ENCODE results near the gene LRFN2. TPM values are rescaled to one million over a fixed set of nuclear protein-coding genes. Genes with fewer than 3 reads are reported as not detected.

Gene LRFN2
- total RNA-seq, 2 donors from 2014 or later, result 0.62 TPM; not detected in 1

DNA sequence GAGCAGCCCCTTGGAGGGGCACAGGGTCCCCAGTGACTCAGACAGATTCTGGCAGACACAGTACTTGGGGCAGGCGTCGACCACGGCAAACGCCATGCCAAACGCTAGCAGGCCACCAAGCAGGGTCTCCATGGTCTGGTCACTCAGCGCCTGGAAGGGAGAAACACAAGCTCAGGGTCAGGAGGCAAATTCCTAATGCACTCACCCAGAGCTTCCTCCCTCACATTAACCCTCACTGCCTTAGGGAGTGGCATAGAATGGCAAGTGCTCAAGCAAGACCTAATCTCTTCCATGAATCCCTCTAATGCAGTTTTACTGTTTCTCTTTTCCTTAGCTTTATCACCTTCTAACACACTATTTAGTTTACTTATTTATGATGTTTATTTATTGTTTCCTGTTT lies 154.2 kb downstream of the LRFN2 start:
- Histone ChIP-seq H3K9me3 (no peaks in the 10 kb centered on the region), H3K4me3 (no peak overlapping the region), H3K27me3 (replicated peaks; ENCODE audit: insufficient read depth) (no peaks in the 10 kb centered on the region), H3K36me3 (no peaks in the 10 kb centered on the region), H3K27ac (no peak overlapping the region), H3K4me1 (replicated peaks) (no peaks in the 10 kb centered on the region)
- no peak for TF ChIP-seq POLR2A (IDR thresholded peaks at IDR 0.05)
- TF ChIP-seq, protein P1, sequence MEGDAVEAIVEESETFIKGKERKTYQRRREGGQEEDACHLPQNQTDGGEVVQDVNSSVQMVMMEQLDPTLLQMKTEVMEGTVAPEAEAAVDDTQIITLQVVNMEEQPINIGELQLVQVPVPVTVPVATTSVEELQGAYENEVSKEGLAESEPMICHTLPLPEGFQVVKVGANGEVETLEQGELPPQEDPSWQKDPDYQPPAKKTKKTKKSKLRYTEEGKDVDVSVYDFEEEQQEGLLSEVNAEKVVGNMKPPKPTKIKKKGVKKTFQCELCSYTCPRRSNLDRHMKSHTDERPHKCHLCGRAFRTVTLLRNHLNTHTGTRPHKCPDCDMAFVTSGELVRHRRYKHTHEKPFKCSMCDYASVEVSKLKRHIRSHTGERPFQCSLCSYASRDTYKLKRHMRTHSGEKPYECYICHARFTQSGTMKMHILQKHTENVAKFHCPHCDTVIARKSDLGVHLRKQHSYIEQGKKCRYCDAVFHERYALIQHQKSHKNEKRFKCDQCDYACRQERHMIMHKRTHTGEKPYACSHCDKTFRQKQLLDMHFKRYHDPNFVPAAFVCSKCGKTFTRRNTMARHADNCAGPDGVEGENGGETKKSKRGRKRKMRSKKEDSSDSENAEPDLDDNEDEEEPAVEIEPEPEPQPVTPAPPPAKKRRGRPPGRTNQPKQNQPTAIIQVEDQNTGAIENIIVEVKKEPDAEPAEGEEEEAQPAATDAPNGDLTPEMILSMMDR (IDR thresholded peaks at IDR 0.05), result no peak
- no peak for TF ChIP-seq POLR2AphosphoS5 (IDR thresholded peaks at IDR 0.05)
- no peak for DNase-seq (ENCODE audit: low spot score)
- intact Hi-C loops (cut with DNase I), result no loop called here
- 91% methylated on average over 6 of the region's 6 CpGs for WGBS

DNA sequence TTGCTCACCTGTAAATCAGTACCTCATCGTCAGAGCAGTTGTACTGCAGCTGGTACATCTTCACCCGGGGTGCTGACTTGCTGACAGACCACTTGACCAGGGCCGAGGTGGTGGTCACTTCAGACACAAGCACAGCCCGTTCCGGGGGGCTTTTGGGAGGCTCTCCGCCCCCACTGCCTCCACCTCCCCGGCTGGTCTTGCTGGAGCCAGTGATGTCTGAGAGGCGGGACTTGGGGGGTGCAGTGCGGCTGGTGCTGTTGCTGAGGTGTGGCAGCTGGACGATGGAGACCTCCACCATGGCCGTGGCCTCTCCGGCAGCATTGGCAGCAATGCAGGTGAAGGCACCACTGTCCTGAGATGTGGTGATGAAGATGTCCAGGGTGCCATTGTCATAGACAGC lies 155.5 kb downstream of the LRFN2 start:
- H3K27ac ChIP-seq, result no peak overlapping the region
- no peak for TF ChIP-seq POLR2A (IDR thresholded peaks at IDR 0.05)
- DNase-seq (ENCODE audit: low spot score), result no peak
- intact Hi-C loops (cut with DNase I), result no loop called here
- H3K27me3 ChIP-seq (replicated peaks; ENCODE audit: insufficient read depth), result no peaks in the 10 kb centered on the region
- H3K9me3 ChIP-seq, result no peaks in the 10 kb centered on the region
- H3K4me3 ChIP-seq, result no peak overlapping the region
- H3K4me1 ChIP-seq (replicated peaks), result no peaks in the 10 kb centered on the region
- H3K36me3 ChIP-seq, result no peaks in the 10 kb centered on the region
- 90% methylated on average over 12 of the region's 12 CpGs for WGBS

DNA sequence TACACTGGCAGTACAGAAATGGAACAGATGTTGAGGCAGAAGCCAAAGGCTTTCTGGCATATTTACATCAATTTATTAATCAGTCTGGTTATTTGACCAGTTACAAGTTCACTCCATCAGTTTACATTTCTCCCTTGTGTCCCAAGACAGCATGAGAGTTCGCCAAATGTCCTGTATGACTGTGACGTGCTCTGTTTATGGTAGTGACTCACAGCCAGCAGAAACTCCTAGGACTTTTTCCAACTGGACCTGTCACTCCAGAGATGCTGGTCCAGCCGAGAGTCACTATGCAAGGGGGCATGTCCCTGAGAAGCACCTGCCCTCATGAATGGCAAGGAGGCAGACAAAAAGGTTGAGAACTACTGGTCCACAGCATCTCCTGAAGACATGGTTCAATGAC lies 160.0 kb downstream of the LRFN2 start:
- intact Hi-C loops (cut with DNase I), result no loop called here
- no peaks in the 10 kb centered on the region for H3K4me1 ChIP-seq (replicated peaks)
- H3K36me3 ChIP-seq, result no peaks in the 10 kb centered on the region
- 52% methylated on average over 3 of the region's 3 CpGs for WGBS
- TF ChIP-seq POLR2AphosphoS5 (IDR thresholded peaks at IDR 0.05), result peak; percentile 53
- TF ChIP-seq, protein P1 (IDR thresholded peaks at IDR 0.05), result no peak
- TF ChIP-seq POLR2A (IDR thresholded peaks at IDR 0.05), result no peak
- no peak overlapping the region for H3K27ac ChIP-seq
- no peaks in the 10 kb centered on the region for H3K27me3 ChIP-seq (replicated peaks; ENCODE audit: insufficient read depth)
- DNase-seq (ENCODE audit: low spot score), result peak; percentile 31
- H3K4me3 ChIP-seq, result no peak overlapping the region
- H3K9me3 ChIP-seq, result no peaks in the 10 kb centered on the region

DNA sequence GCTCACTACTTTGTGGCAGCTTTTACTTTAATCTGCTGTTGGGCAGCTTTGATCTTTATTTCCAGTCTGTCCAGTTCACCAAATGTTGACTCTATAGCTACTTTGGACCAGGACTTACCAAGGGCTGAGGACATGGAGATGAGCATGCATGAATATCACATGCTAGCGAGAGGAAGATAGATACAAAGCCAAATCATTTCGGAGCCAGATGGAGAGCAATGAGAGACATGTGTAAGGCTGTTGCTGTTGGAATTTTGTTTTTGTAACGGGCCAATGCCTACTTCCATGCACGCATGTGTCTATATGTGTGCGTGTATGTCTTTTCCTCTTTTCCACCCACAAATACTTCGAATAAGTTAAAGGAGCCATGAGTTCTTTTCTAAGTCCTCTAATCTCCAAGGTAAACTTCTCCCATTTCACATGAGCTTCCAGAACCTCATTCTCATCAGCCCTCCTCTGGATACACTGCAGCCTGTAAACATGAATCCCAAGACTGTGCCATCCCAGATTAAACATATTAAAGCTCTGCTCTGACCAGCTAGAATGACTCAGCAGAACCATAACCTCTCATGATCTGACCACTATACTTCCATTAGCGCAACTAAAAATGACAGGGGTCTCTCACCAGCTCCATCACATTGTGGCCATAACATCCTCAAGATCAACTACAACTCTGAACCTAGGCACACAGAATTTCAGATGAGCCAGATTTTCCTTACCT lies 160.7 kb downstream of the LRFN2 start:
- no peaks in the 10 kb centered on the region for H3K4me1 ChIP-seq (replicated peaks)
- no peak overlapping the region for H3K4me3 ChIP-seq
- peak overlapping the region in 1 of 2 donors; percentile 26 for H3K27ac ChIP-seq
- 95% methylated on average over 7 of the region's 7 CpGs for WGBS
- H3K36me3 ChIP-seq, result no peaks in the 10 kb centered on the region
- TF ChIP-seq, protein P1 (IDR thresholded peaks at IDR 0.05), result no peak
- no peak for TF ChIP-seq POLR2A (IDR thresholded peaks at IDR 0.05)
- TF ChIP-seq POLR2AphosphoS5 (IDR thresholded peaks at IDR 0.05), result peak; percentile 14
- no peaks in the 10 kb centered on the region for H3K27me3 ChIP-seq (replicated peaks; ENCODE audit: insufficient read depth)
- intact Hi-C loops (cut with DNase I), result no loop called here
- no peak for DNase-seq (ENCODE audit: low spot score)
- H3K9me3 ChIP-seq, result no peaks in the 10 kb centered on the region

DNA sequence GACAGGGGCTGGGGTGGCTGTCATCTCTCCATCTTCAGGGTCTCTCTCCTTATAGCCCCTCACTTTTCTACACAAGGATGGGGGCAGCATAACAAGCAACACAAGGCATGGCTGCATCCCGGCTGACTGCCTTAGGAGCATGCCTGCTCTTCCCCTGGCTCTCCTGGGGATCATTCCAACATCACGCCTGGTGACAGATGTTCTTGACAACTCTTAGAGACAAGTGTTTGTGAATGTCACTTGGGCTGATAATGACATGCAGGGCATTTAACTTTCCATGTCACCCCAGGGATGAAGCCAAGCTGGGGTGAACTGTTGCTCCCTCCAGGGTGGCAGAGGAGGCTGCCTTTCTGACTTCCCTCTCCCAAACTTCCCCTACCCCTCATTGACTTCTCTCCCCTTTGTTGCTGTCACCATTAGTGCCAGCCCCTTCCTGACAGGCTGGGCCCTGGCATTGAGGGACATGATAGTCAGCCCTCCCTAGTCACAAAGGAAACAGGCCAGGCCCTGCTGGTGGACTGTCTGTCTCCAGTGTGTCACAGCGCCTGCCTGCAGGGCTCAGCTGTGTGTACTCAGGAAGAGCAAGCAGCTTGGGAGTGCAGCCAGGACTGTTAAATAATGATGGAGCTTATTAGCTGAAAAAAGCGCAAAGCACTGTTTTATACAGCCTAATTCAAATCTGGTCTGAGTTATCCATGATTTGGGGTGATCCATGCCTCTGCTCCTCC lies 161.8 kb downstream of the LRFN2 start:
- TF ChIP-seq, protein P1 (IDR thresholded peaks at IDR 0.05), result no peak
- TF ChIP-seq POLR2AphosphoS5 (IDR thresholded peaks at IDR 0.05), result peak; percentile 38
- TF ChIP-seq POLR2A (IDR thresholded peaks at IDR 0.05), result no peak
- H3K27me3 ChIP-seq (replicated peaks; ENCODE audit: insufficient read depth), result no peaks in the 10 kb centered on the region
- no peaks in the 10 kb centered on the region for H3K36me3 ChIP-seq
- DNase-seq (ENCODE audit: low spot score), result peak; percentile 68
- no peaks in the 10 kb centered on the region for H3K9me3 ChIP-seq
- 47% methylated on average over 4 of the region's 4 CpGs for WGBS
- intact Hi-C loops (cut with DNase I), result no loop called here
- no peak overlapping the region for H3K27ac ChIP-seq
- H3K4me1 ChIP-seq (replicated peaks), result no peaks in the 10 kb centered on the region
- H3K4me3 ChIP-seq, result no peak overlapping the region

Measured in prostate gland (tissue), 2 donors.